Right lung (tissue), 10 donors: ENCODE data around the gene CAPZB. TPM values are rescaled to one million over a fixed set of nuclear protein-coding genes. Genes with fewer than 3 reads are reported as not detected.
A peak's percentile ranks its signal among the peaks of the same experiment; 100 is the strongest.
"Not testable (repeated sequence)": the region's sequence is repeated elsewhere in the genome, so short reads cannot be mapped to it uniquely, and the experiment has no call there.

Source experiments
- DNase-seq, 2 donors: peaks; one replicate each; pipeline ENCODE4 v3.0.0-alpha.2; 2013
- long read RNA-seq, 8 donors: transcript quantifications; one replicate each; lab custom pipeline, GENCODE V29; 2026
- polyA plus RNA-seq, 5 donors: library from polyadenylated mRNA; unstranded; fragments of 120-200 nt; gene quantifications; one replicate each; pipeline versions ENCODE4 v1.2.1 to v1.2.3, GENCODE V29; 2013; ENCODE audit warnings: inconsistent platforms in 1 of 5, low replicate concordance in 1 of 5; ENCODE audit not compliant: insufficient read length in 5 of 5, insufficient read depth in 1 of 5

Gene CAPZB
- polyA plus RNA-seq: 100 to 1,000 TPM; 218 to 320 (median 235) TPM
- long read RNA-seq, donor 1, transcript CAPZB-204 (8 exons, 1,568 nt): minor isoform, 14 of 180 reads
- long read RNA-seq, donor 1, transcript CAPZB-201 (9 exons, 858 nt): major isoform, 112 of 180 reads
- long read RNA-seq, donor 1, partial matches to known transcripts: 53 of 180 reads
- long read RNA-seq, donor 1, other reads (novel, unspliced or antisense): 0 of 180 reads
- long read RNA-seq, donor 2, transcript CAPZB-201 (9 exons, 858 nt): major isoform, 65 of 83 reads
- long read RNA-seq, donor 2, transcript CAPZB-204 (8 exons, 1,568 nt): minor isoform, 5 of 83 reads
- long read RNA-seq, donor 2, partial matches to known transcripts: 11 of 83 reads
- long read RNA-seq, donor 2, other reads (novel, unspliced or antisense): 0 of 83 reads
- long read RNA-seq, donor 3, transcript CAPZB-204 (8 exons, 1,568 nt): minor isoform, 12 of 96 reads
- long read RNA-seq, donor 3, transcript CAPZB-201 (9 exons, 858 nt): major isoform, 65 of 96 reads
- long read RNA-seq, donor 3, partial matches to known transcripts: 19 of 96 reads
- long read RNA-seq, donor 3, other reads (novel, unspliced or antisense): 0 of 96 reads
- long read RNA-seq, donor 4, transcript CAPZB-204 (8 exons, 1,568 nt): minor isoform, 10 of 87 reads
- long read RNA-seq, donor 4, transcript CAPZB-201 (9 exons, 858 nt): major isoform, 53 of 87 reads
- long read RNA-seq, donor 4, partial matches to known transcripts: 21 of 87 reads
- long read RNA-seq, donor 4, other reads (novel, unspliced or antisense): 0 of 87 reads
- long read RNA-seq, donor 5, transcript CAPZB-204 (8 exons, 1,568 nt): minor isoform, 6 of 132 reads
- long read RNA-seq, donor 5, transcript CAPZB-201 (9 exons, 858 nt): major isoform, 73 of 132 reads
- long read RNA-seq, donor 5, partial matches to known transcripts: 47 of 132 reads
- long read RNA-seq, donor 5, other reads (novel, unspliced or antisense): 5 of 132 reads
- long read RNA-seq, donor 6, transcript CAPZB-204 (8 exons, 1,568 nt): minor isoform, 11 of 158 reads
- long read RNA-seq, donor 6, transcript CAPZB-201 (9 exons, 858 nt): major isoform, 103 of 158 reads
- long read RNA-seq, donor 6, partial matches to known transcripts: 40 of 158 reads
- long read RNA-seq, donor 6, other reads (novel, unspliced or antisense): 0 of 158 reads
- long read RNA-seq, donor 7, transcript CAPZB-204 (8 exons, 1,568 nt): minor isoform, 18 of 138 reads
- long read RNA-seq, donor 7, transcript CAPZB-201 (9 exons, 858 nt): major isoform, 110 of 138 reads
- long read RNA-seq, donor 7, partial matches to known transcripts: 5 of 138 reads
- long read RNA-seq, donor 7, other reads (novel, unspliced or antisense): 0 of 138 reads
- long read RNA-seq, donor 8, transcript CAPZB-201 (9 exons, 858 nt): major isoform, 28 of 42 reads
- long read RNA-seq, donor 8, partial matches to known transcripts: 12 of 42 reads
- long read RNA-seq, donor 8, other reads (novel, unspliced or antisense): 0 of 42 reads

GRCh38 chr1:19485362-19486187, at the start of gene CAPZB:
Gene CAPZB, minus strand, starts transcription at chr1:19485539. Its CDS starts 101 bp downstream, at chr1:19485438.
- DNase-seq: peak; percentile 91 to 92

- DNase-seq: no peak
Observed at GRCh38 chr1:19534281-19534680, 48.9 kb upstream of the CAPZB start.

- no peak for DNase-seq
Observed at GRCh38 chr1:19533626-19534025, 48.3 kb upstream of the CAPZB start.

- DNase-seq: no peak
Observed at GRCh38 chr1:19532519-19532918, 47.2 kb upstream of the CAPZB start.

- no peak for DNase-seq
Observed at GRCh38 chr1:19529664-19530063, 44.3 kb upstream of the CAPZB start.

- DNase-seq: no peak
Observed at GRCh38 chr1:19528438-19528837, 43.1 kb upstream of the CAPZB start.

- no peak for DNase-seq
Observed at GRCh38 chr1:19525607-19526545, 40.5 kb upstream of the CAPZB start.

GRCh38 chr1:19524791-19525190, 39.5 kb upstream of the CAPZB start:
- DNase-seq: no peak

- not testable (repeated sequence) for DNase-seq
Observed at GRCh38 chr1:19522570-19522969, 37.2 kb upstream of the CAPZB start.

GRCh38 chr1:19521411-19521810, 36.1 kb upstream of the CAPZB start:
- no peak for DNase-seq

GRCh38 chr1:19517017-19517416, 31.7 kb upstream of the CAPZB start:
- DNase-seq: no peak

GRCh38 chr1:19515201-19515600, 29.9 kb upstream of the CAPZB start:
- peak in 1 of 2 donors; percentile 12 for DNase-seq

GRCh38 chr1:19514391-19514831, 29.1 kb upstream of the CAPZB start:
- DNase-seq: peak; percentile 87 to 89

- DNase-seq: no peak
Observed at GRCh38 chr1:19512545-19512944, 27.2 kb upstream of the CAPZB start.

GRCh38 chr1:19511116-19511515, 25.8 kb upstream of the CAPZB start:
- no peak for DNase-seq

GRCh38 chr1:19509647-19510046, 24.3 kb upstream of the CAPZB start:
- not testable (repeated sequence) for DNase-seq

- DNase-seq: no peak
Observed at GRCh38 chr1:19507516-19507915, 22.2 kb upstream of the CAPZB start.

GRCh38 chr1:19505693-19506457, 20.5 kb upstream of the CAPZB start:
- DNase-seq: no peak
